MM.1S (cell line): Measurements from ENCODE around the gene GRIA3.

ENCODE experiments used
- EZH2 ChIP-seq: fragments of 300-600 bp; sonication (generic); optimal IDR thresholded peaks from 2 replicates; pipeline ENCODE3; 2017; ENCODE audit warnings: low read depth, mild to moderate bottlenecking, antibody characterized with exemption, low read length, mixed read lengths
- EZH2phosphoT487 ChIP-seq: fragments of 300-600 bp; sonication (generic); IDR thresholded peaks from 2 replicates; pipeline ENCODE4 v1.6.1; 2018; ENCODE audit warnings: antibody characterized with exemption, low read length
- TF ChIP-seq, protein P1 (sequence below): fragments of 300-600 bp; sonication (generic); IDR thresholded peaks from 2 replicates; pipeline ENCODE4 v1.5.1; 2016; ENCODE audit warnings: antibody characterized with exemption, low read length, mixed read lengths

DNA sequence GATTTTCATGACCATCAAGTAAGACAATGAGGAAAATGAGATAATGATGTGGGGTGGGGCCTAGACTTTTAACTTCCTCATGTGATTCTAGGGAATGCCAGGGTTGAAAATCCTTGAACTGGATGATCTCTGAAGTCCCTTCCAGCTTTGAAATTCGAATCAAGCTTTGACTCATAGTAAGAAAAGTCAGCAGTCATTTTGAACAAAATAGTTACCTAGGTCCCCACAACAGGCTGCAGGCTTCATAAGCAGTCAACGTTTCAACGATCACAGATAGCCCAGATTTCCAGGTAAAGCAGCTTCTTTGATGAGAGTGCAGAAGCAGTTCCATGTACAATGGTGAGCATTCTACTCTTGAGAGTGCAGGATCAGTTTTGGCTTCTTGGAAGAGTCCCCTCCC, 93.7 kb downstream of the GRIA3 start:
- TF ChIP-seq, protein P1, sequence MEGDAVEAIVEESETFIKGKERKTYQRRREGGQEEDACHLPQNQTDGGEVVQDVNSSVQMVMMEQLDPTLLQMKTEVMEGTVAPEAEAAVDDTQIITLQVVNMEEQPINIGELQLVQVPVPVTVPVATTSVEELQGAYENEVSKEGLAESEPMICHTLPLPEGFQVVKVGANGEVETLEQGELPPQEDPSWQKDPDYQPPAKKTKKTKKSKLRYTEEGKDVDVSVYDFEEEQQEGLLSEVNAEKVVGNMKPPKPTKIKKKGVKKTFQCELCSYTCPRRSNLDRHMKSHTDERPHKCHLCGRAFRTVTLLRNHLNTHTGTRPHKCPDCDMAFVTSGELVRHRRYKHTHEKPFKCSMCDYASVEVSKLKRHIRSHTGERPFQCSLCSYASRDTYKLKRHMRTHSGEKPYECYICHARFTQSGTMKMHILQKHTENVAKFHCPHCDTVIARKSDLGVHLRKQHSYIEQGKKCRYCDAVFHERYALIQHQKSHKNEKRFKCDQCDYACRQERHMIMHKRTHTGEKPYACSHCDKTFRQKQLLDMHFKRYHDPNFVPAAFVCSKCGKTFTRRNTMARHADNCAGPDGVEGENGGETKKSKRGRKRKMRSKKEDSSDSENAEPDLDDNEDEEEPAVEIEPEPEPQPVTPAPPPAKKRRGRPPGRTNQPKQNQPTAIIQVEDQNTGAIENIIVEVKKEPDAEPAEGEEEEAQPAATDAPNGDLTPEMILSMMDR, result no peak
- TF ChIP-seq EZH2 (no peak), EZH2phosphoT487 (no peak)
